Measurements from ENCODE around the gene AXDND1. TPM values are rescaled to one million over a fixed set of nuclear protein-coding genes. Genes with fewer than 3 reads are reported as not detected.
"Not testable (repeated sequence)": the region's sequence is repeated elsewhere in the genome, so short reads cannot be mapped to it uniquely, and the experiment has no call there.

The AXDND1 gene
- polyA plus RNA-seq, 3 donors, result 0.09 TPM; not detected in 2

GRCh38 chr1:179425186-179425585, 59.4 kb downstream of the AXDND1 start:
- Mint-ChIP-seq H3K27ac (no peak overlapping the region), H3K36me3 (no peaks in the 10 kb centered on the region), H3K4me1 (no peaks in the 10 kb centered on the region), H3K9me3 (peaks cover 21 to 37% (median 28%) of the 10 kb centered on the region in 7 donors), H3K4me3 (no peak overlapping the region), H3K27me3 (ENCODE audit: low read depth in 3 of 3) (peaks cover 0 to 2% (median 0%) of the 10 kb centered on the region in 3 donors)
- H3K27ac ChIP-seq (ENCODE audit: low read depth in 1 of 2, low read length in 2 of 2), result no peak overlapping the region
- H3K9me3 ChIP-seq (replicated peaks in 1 of 2; ENCODE audit: control insufficient read depth in 1 of 2, insufficient read depth in 1 of 2, low read length in 2 of 2), result peaks cover 11 to 27% of the 10 kb centered on the region in 2 donors
- H3K9ac ChIP-seq (ENCODE audit: insufficient read depth, low read length, poor library complexity, severe bottlenecking), result no peak overlapping the region
- H3K36me3 ChIP-seq (replicated peaks in 1 of 2; ENCODE audit: control insufficient read depth in 1 of 2, insufficient read depth in 2 of 2, low read length in 2 of 2), result no peaks in the 10 kb centered on the region
- intact Hi-C loops (cut with micrococcal nuclease), result no loop called here
- no peaks in the 10 kb centered on the region for H3K4me1 ChIP-seq (ENCODE audit: control insufficient read depth in 1 of 2, insufficient read depth in 2 of 2, low read length in 2 of 2)
- no peaks in the 10 kb centered on the region for H4K20me1 ChIP-seq (ENCODE audit: insufficient read depth, low read length)
- H3K4me2 ChIP-seq (replicated peaks; ENCODE audit: extremely low read depth, low read length, poor library complexity, severe bottlenecking), result no peak overlapping the region
- DNase-seq, result no peak
- TF ChIP-seq CTCF (IDR thresholded peaks at IDR 0.05), result no peak
- no peaks in the 10 kb centered on the region for H3K79me2 ChIP-seq (ENCODE audit: insufficient read depth, low read length)
- no peak overlapping the region for H3K4me3 ChIP-seq (replicated peaks in 1 of 3; ENCODE audit: low read depth in 2 of 3, low read length in 3 of 3)
- H3K27me3 ChIP-seq (ENCODE audit: control insufficient read depth in 2 of 2, insufficient read depth in 2 of 2, low read length in 2 of 2), result no peaks in the 10 kb centered on the region
- H2AFZ ChIP-seq (ENCODE audit: insufficient read depth, low read depth, low read length, poor library complexity, severe bottlenecking), result no peak overlapping the region

DNA sequence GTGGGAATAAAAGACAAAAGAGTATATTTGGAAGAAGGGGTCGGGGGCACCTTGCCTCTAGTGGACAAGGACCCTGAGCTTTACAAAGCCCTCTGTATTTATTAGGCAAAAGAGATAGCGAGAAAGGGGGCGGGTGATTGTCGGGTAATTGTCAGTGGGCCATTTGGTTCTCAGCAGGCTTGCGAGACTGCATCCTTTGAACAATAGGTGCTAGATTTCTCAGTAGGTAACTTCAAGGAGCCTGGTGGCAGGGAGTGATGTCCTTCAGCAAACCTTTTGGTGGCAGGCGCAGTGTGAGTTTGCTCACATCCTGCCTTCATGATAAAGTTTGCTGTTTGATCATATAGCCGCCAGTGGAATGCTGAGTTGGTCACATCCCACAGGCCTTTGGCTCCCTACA, 71.4 kb downstream of the AXDND1 start:
- Mint-ChIP-seq H3K4me1 (no peaks in the 10 kb centered on the region), H3K9me3 (peaks cover 1 to 27% (median 6%) of the 10 kb centered on the region in 7 donors), H3K4me3 (no peak overlapping the region), H3K27me3 (ENCODE audit: low read depth in 3 of 3) (peaks cover 4 to 9% (median 5%) of the 10 kb centered on the region in 3 donors), H3K27ac (no peak overlapping the region), H3K36me3 (no peaks in the 10 kb centered on the region)
- no peaks in the 10 kb centered on the region for H4K20me1 ChIP-seq (ENCODE audit: insufficient read depth, low read length)
- H3K4me3 ChIP-seq (replicated peaks in 1 of 3; ENCODE audit: low read depth in 2 of 3, low read length in 3 of 3), result no peak overlapping the region
- H3K4me2 ChIP-seq (replicated peaks; ENCODE audit: extremely low read depth, low read length, poor library complexity, severe bottlenecking), result no peak overlapping the region
- no peak for DNase-seq
- intact Hi-C loops (cut with micrococcal nuclease), result no loop called here
- no peaks in the 10 kb centered on the region for H3K79me2 ChIP-seq (ENCODE audit: insufficient read depth, low read length)
- no peaks in the 10 kb centered on the region for H3K9me3 ChIP-seq (replicated peaks in 1 of 2; ENCODE audit: control insufficient read depth in 1 of 2, insufficient read depth in 1 of 2, low read length in 2 of 2)
- no peaks in the 10 kb centered on the region for H3K4me1 ChIP-seq (ENCODE audit: control insufficient read depth in 1 of 2, insufficient read depth in 2 of 2, low read length in 2 of 2)
- H3K36me3 ChIP-seq (replicated peaks in 1 of 2; ENCODE audit: control insufficient read depth in 1 of 2, insufficient read depth in 2 of 2, low read length in 2 of 2), result no peaks in the 10 kb centered on the region
- no peaks in the 10 kb centered on the region for H3K27me3 ChIP-seq (ENCODE audit: control insufficient read depth in 2 of 2, insufficient read depth in 2 of 2, low read length in 2 of 2)
- no peak overlapping the region for H2AFZ ChIP-seq (ENCODE audit: insufficient read depth, low read depth, low read length, poor library complexity, severe bottlenecking)
- no peak overlapping the region for H3K9ac ChIP-seq (ENCODE audit: insufficient read depth, low read length, poor library complexity, severe bottlenecking)
- TF ChIP-seq CTCF (IDR thresholded peaks at IDR 0.05), result no peak
- no peak overlapping the region for H3K27ac ChIP-seq (ENCODE audit: low read depth in 1 of 2, low read length in 2 of 2)
- 71% methylated on average over 2 of the region's 7 CpGs for WGBS (ENCODE audit: insufficient coverage)

DNA sequence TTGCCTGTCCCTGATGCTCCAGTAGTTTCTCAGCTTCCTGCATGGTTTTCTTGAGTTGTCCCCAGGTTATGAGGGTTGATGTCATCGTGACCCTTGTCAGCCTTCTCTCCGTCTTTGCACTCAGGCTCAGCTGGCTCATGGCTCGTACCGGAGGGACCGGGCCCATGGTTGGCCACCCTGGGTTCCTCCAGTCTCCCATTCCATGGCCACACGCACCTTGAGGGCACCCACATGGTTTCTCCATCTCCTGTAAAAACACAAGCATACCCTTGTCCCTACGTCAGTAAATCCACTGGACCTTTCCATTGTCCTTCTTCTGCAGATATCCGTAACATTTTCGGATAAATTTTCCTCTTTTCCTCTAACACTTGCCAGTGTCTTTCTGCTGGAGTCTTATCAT, 73.9 kb downstream of the AXDND1 start:
- intact Hi-C loops (cut with micrococcal nuclease); H3K9ac ChIP-seq (ENCODE audit: insufficient read depth, low read length, poor library complexity, severe bottlenecking); H3K4me3 ChIP-seq (replicated peaks in 1 of 3; ENCODE audit: low read depth in 2 of 3, low read length in 3 of 3); H3K4me1 ChIP-seq (ENCODE audit: control insufficient read depth in 1 of 2, insufficient read depth in 2 of 2, low read length in 2 of 2); DNase-seq; H3K27ac ChIP-seq (ENCODE audit: low read depth in 1 of 2, low read length in 2 of 2); H4K20me1 ChIP-seq (ENCODE audit: insufficient read depth, low read length); H3K4me1 Mint-ChIP-seq; H3K36me3 Mint-ChIP-seq; H3K36me3 ChIP-seq (replicated peaks in 1 of 2; ENCODE audit: control insufficient read depth in 1 of 2, insufficient read depth in 2 of 2, low read length in 2 of 2); H3K4me2 ChIP-seq (replicated peaks; ENCODE audit: extremely low read depth, low read length, poor library complexity, severe bottlenecking); H3K27ac Mint-ChIP-seq; H2AFZ ChIP-seq (ENCODE audit: insufficient read depth, low read depth, low read length, poor library complexity, severe bottlenecking); H3K27me3 ChIP-seq (ENCODE audit: control insufficient read depth in 2 of 2, insufficient read depth in 2 of 2, low read length in 2 of 2); H3K79me2 ChIP-seq (ENCODE audit: insufficient read depth, low read length); H3K4me3 Mint-ChIP-seq; H3K27me3 Mint-ChIP-seq (ENCODE audit: low read depth in 3 of 3); H3K9me3 ChIP-seq (replicated peaks in 1 of 2; ENCODE audit: control insufficient read depth in 1 of 2, insufficient read depth in 1 of 2, low read length in 2 of 2): not testable (repeated sequence)
- WGBS (ENCODE audit: insufficient coverage), result 93% methylated on average over 7 of the region's 9 CpGs
- H3K9me3 Mint-ChIP-seq, result peaks cover 0 to 14% (median 2%) of the 10 kb centered on the region in 7 donors

All from CD14-positive monocyte (primary cell).